Retina (tissue), 1 donor: ENCODE results near the gene KCNIP3.
"Not testable (repeated sequence)": the region's sequence is repeated elsewhere in the genome, so short reads cannot be mapped to it uniquely, and the experiment has no call there.

Experiments
- DNase-seq: peaks from one replicate; pipeline ENCODE4 v3.0.0-alpha.2; 2016

Gene KCNIP3

DNA sequence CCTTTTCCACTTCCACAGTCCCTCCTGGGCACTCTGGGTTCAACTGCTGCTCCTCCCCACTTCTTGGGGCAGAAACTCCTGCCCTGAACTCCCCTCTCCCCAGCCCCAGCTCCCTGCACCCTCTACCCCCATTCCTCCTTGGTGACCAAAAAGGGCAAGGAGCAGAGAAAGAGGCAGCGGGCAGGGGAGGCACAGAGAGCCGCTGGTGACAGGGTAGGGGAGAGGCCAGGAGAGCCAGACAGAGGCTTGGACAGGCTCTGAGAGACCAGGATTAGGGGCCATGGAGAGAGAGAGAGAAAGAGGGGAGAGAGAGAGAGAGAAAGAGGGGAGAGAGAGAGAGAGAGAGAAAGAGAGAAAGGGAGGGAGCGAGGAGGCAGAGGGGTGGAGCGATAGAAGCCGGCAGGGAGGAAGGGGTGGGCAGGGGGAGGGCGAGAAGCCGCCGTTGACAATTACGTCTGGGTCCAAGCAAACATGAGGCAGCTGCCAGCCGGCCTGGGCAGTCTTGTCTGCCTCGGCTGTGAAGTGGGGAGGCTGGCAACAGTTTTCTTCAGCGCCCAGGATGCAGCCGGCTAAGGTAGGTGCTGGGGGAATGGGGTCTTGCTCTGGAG, at the start of gene KCNIP3:
Gene KCNIP3 (plus strand): TSS at position 468 of the 608 bp plus-strand sequence. CDS start 92 bp downstream, at position 560.
- DNase-seq: peak; percentile 60

DNA sequence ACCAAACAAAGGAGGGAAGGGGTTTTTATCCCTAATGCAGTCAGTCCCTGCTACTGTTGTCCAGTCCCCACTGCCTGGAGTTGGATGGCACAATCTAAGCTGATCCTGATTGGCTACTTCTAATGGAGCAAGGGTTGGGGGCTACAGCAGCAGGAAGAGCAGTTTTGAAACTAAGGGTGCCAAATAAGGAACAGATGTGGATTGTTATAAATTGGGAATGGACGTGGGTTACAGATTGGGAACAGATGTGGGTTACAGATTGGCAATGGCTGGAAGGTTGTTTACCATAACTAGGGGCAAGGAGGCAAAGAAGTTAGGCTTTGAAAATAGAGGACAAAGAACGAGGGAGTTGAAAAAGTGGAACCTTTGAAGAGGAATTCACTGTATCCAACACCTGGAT, 38.9 kb upstream of the KCNIP3 start:
- DNase-seq: no peak

DNA sequence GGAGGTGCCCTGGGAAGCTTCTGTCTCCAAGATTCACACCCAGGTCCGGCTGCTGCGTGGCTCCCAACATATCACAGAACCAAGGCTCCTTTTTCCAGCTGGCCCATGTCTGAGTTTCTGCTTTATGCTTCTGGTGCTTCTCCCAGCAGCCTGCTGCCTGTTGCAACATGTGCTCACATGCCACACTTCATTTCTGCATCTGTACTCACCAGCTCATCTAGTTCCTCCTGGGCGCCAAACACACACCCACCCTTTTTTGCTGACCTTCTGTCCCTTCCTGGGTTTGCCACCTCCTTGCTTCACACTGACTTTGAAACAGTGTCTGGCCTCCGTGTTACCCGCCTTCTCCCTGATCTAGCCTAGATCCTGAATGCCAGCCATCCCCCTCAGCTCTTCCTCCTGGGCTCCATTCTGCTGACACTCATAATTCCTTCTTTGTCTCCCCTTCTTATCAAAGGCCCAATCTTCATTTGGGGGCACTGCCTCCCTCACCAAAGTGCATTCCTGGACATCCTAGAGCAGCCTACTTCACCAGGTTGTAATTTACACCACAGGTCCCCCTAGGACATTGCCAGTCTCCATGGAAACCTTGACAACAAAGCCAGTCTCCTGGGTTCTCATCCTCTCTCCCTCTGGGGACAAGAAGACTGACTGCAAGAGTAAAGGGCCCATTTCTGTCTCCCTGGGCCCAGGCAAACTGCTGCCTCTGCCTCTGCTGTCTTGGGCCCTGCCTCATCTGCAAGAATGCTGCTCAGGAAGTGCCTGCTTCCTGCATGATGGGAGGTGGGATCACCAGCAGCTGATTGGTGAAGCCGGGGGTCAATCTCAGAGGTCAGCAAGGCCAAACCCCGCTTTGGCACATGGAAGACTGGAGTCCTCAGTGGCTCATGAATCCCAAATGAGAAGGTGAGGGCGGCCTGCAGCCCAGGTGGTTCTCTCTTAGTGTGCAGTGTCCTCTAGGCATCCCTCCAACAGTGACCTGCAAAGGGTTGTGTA, 36.8 kb upstream of the KCNIP3 start:
- no peak for DNase-seq

DNA sequence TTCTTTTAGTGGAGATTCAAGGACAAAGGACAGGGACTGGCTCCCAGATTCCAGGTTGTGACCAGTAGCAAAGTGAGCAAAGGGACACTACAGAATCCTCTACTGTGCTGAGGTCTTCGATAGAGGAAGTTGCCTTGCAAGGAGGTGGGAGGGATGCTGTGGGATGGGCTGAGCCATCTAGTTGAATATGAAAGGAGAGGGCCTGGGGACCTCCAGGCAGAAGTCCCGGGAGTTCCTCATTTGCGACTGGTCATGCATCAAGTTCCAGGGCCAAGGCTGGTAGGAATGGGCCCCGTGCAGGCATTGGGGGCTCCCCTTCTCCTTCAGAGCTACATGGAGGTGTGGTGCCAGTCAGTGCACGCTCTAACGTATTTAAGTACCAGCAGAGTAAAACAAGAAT, 35.5 kb upstream of the KCNIP3 start:
- no peak for DNase-seq

DNA sequence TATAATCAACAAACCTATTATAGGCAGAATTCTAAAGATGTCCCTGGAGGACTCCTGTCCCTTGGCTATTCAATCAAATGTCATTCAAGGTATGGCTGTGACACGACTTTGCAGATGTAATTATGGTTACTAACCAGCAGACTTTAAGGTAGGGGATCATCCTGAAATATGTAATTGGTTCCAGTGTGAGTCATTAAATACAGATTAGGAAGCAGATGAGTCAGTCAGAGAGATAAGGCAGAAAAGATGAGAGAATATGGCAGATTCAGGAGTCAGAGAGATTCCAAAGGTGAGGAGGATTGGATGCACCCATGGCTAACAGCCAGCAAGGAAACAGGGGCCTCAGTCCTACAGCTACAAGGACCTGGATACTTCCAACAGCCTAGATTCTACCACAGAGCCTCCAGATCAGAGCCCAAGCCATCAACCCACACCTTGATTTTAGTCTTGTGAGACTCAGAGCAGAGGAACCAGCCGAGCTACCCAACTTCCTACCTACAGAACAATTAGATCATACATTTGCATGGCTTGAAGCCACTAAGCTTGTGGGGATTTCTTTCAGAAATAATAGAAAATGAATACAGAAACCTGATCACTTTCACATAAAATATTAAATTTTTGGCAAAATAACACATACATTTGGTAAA, 34.1 kb upstream of the KCNIP3 start:
- DNase-seq: no peak

DNA sequence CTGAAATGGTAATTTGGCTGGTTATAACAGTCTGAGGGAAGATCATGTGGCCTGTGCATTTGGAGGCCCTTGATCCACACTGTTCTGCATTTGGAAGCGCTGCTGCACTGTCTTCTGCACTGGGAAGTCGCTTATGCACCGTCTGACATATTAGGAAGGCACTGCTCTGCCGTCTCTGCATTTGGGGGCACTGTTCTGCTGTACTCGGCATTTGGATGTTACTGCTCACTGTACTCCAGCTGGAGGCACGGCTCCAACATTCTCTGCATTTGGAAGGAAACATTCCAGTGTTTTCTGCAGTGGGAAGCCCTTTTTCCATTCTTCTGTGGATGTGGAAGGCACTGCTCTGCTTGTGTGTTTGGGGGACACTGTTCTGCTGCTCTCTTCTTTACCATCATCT, 32.5 kb upstream of the KCNIP3 start:
- no peak for DNase-seq

DNA sequence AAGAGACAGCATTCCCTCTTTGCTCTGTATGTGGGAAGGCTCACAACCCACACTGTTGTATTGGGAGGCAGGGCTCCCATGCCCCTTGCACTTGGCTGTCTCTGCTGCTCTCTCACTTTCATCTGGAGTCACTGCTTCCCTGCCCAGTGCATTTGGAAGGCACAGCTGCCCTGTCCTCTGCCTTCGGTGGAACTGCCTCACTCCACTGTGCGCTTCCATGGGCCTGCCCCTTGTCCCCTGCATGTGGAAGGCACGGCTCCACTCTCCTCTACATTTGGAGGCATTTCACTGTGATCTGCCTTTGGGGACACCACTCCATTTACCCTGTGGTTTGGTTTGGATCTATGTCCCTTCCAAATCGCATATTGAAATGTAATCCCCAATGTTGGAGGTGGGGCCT, 32.0 kb upstream of the KCNIP3 start:
- DNase-seq: no peak

DNA sequence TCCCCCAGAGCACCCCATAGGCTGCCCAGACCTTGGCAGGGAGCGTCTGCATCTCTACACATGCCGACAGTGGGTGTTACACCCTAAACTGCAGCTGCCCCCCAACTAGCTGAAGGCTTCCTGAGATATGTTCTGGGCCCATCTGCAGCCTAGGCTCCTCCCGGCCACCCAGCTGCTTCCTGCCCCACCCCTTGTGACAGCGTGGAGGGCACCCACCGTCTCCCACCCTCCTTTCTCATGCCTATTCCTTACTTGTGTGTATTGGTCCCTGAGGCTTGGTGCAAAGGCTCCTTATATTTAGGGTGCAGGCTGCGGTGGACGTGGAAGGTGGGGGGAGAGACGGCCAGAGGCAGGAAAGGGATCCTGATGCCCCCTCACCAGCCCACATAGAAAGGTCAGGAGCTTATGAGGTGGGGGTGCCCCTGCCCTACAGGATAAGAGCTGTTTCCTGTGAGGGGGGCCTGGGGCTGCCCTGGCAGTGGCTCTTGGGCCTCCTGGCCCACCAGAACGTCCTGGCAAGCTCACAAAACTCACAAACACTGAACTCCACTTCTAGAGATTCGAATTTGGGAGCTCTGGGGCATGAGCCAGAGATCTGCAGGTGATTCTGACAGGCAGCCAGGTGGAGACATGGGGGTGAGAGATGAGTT, 30.2 kb upstream of the KCNIP3 start:
- no peak for DNase-seq

DNA sequence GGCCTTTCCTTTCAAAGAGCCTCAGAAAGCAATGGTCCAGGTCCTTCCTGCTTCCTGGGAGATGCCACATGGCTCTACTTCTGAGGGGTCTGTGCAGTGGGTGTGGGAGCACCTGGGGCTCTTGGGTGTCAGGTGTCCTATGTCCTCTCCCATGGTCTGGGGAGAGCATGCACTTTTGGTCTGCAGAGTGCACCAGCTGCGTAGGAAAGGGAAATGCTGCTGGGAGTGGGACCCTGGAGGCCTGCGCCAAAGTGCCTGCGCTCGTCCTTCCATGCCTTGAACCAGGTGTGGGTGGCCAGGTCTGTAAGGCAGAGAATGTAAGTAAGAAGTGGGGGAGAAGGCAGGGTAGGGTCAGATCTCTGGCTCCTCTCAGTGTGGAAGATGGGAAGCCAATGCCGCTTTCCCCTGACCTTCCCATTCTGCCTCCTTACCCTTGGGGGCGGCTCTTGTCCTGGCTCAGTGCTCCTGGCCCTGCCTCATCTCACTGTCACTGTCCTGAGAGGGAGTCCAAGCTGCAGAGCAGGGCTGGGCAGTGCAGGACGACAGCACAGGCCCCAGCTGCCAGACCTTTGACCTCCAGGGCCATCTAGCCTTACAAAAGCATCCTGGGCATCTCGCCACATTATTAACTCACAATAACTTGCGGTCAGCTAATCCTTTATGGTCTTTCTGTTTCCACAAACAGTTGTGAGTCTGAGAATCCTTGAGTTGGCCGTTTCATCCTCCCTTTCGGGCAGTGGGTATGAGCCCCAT, 29.5 kb upstream of the KCNIP3 start:
- no peak for DNase-seq

DNA sequence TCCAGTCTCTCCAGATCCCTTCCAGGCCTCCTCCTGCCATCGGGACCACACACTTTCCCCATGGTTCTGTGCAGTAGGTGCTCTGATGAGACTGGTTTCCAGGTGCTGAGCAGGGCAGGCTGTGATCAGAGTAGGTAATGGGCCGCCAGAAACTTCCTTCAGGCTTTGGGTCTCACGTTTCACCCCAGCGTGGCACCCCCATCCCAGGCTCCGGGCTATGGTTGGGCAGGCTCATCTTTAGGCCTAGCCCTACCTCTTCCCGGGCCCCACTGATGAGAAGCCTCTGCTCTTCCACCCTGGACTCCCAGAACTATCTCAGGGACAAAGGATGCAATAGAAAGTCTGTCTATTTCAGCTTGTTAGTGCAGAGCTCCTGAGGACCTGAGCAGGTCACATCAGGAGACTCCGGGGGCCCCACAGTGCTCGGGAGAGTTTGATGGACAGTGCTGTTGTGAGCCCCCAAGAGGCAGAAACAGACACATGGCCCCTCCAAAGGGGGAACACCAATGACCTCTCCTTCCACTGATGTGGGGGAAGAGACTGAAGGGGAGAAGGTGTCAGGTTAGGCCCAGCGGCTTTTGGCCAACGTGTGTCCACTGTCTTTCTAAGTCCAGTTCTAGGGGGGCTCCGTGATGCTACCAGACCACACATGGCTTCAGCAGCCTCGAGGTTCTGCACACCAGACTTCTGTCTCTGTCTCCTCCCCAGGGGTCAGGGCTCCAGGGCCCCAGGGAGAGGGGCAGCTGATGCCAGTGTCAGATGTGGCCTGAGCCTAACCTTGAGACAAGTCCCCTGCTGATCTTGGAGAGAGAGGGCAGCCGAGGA, 28.7 kb upstream of the KCNIP3 start:
- DNase-seq: no peak

DNA sequence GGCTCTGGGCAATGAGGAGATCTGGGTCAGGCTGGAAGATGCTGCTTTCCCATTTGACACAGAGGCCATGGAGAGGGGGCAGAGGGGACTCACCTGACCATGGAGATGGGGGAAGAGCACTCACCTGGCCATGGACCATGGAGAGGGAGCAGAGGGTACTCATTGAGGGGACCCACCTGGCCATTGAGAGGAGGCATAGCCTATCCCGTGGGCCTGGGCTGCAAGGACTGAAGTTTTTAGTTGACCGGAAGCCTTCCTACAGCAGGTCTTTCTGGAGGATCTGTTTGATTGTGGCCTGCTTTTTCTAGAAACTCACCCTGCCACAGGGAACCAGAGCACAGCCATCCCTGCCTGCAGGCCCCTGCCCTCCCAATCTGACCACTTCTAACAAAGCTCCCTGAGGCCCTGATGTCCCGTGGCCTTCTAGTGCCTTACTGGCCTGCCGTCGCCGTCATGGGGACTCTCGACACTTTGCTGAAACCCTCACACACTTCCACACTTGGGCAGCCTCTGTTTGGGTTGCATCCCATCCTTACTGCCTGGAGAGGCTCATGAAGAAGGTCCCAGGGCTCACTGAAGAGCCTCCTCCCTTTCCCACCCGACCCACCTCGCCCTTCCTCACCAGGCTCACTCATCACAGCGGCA, 28.0 kb upstream of the KCNIP3 start:
- DNase-seq: no peak

DNA sequence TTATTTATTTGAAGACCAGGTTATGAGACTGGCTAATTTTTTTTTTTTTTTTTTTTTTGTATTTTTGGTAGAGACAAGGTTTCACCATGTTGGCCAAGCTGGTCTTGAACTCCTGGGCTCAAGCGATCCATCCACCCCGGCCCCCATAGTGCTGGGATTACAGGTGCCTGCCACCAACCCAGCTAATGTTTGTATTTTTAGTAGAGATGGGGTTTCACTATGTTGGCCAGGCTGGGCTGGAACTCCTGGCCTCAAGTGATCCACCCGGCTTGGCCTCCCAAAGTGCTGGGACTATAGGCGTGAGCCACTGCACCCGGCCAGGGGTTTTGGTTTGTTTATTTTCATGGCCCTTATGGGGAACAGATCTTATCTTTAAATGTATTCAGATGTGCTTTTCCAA, 27.4 kb upstream of the KCNIP3 start:
- not testable (repeated sequence) for DNase-seq

DNA sequence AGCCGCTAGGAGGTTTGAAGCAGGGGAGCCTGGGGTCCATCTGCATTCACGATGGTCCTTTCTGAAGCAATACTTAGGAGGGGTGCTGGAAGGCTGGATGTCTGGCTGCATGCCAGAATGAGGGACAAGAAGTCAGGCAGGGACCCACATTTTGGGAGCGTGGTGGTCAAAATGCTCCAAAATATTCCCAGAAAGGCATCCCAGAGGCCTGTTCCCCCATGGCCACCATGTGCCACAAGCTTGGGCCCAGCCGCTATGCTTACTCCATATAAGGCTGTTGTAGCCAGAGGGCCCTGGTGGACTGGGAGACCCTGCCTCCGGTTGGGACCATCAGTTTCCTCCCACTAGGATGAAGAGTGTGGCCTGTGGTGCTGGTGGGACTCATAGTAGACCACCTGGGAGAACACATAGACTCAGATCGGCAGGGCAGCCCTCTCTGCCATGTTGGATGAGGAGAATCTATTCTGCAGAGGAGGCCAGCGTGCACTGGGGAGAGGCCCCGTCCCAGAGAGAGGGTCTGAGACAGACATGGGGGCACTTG, 26.5 kb upstream of the KCNIP3 start:
- DNase-seq: no peak

DNA sequence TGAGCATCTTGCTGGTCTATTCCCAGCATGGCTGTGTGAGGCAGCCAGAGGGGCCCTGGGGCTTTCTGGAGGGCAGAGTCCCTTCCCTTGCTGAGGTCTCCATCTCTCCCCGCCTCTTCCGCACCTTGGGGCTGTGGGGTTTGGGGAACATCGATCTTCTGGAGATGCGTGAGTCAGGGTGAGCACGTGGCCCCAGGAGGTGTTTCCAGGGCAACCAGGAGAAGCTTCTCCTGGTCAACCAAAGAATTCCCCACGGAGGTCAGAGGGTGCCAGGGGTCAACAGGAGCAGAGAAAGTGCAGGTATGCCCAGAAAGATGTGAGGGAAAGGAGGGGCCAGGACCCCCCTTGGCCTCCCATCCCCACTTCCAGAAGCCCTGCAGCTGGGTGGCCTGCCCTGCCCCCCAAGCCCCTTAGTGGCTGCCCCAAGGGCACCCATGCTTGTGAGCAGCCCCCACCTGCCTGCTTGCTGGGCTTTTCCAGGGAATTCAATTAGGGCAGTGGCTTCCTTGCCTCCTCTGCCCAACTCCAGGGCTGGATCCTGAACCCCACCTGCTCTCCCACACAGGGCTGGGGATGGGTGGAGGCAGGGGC, 25.7 kb upstream of the KCNIP3 start:
- DNase-seq: no peak

DNA sequence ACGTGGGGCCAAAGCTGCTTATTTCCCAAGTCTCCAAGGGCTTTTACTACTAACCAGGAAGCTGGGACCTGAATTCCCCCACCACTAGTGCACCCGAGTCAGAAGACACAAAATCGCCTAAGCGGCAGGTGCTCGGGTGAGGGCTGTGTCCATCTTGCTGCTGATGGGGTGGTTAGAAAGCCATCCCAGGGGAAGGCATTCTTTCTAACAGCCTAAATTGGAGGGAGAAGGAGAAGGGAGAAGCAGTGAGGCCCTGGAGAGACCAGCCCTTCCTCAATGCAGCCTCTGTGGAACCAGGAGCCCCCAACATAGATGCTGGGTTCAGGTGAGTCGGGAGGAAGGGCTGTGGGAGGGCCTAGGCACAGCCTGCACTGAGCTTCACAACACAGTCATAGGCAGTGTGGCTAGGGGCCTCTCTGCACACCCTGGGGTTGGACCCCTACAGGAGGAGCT, 24.8 kb upstream of the KCNIP3 start:
- DNase-seq: no peak

DNA sequence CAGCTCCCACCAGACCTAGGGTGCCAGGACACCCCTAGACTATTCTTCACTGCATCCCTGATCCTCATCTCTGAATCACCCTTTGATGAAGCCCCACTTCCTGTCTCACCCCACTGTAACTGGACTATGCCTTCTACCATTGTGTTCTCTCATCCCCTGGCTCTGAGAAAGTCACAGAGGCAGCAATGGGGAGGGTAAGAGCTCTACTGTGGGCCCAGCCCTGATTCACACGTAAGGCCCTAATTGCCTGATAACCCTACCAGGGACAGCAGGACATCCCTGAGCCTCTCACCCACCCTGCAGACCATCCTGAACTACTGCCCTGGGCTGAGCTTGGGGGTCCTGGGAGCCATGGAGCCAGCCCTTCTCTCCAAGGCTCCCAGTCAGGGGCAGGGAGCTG, 24.4 kb upstream of the KCNIP3 start:
- no peak for DNase-seq

DNA sequence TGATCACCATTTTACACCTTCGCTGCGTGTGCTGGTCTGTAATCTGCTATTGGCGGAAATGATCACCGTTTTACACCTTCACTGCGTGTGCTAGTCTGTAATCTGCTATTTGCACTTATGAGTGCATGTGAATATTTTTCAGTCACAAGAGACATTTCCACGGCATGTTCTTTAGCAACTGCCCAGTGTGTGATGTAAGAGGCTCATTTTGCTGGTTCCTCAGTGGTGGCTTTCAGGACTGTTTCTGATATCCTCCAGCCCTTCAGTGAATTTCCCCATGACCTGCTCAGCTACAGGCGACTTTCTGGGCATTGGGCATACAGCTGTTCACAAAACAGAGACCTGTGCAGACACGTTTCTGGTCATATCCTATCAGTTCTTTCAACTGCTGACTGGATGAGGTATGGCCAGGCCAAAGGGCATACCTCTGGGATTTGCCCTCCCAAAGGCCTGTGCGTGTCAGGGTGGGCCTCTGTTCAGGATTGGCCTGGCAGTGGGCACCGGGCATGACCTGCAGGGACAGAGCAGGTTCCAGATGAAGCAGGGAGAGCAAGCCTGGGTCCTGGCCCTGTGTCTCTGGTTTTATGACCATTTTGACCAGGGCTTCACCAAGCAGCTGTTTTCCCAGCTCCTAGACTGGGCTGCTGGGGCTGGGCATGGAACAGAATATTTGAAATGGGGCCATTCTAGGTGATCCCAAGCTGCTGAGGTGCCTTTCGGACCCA, 23.4 kb upstream of the KCNIP3 start:
- no peak for DNase-seq

DNA sequence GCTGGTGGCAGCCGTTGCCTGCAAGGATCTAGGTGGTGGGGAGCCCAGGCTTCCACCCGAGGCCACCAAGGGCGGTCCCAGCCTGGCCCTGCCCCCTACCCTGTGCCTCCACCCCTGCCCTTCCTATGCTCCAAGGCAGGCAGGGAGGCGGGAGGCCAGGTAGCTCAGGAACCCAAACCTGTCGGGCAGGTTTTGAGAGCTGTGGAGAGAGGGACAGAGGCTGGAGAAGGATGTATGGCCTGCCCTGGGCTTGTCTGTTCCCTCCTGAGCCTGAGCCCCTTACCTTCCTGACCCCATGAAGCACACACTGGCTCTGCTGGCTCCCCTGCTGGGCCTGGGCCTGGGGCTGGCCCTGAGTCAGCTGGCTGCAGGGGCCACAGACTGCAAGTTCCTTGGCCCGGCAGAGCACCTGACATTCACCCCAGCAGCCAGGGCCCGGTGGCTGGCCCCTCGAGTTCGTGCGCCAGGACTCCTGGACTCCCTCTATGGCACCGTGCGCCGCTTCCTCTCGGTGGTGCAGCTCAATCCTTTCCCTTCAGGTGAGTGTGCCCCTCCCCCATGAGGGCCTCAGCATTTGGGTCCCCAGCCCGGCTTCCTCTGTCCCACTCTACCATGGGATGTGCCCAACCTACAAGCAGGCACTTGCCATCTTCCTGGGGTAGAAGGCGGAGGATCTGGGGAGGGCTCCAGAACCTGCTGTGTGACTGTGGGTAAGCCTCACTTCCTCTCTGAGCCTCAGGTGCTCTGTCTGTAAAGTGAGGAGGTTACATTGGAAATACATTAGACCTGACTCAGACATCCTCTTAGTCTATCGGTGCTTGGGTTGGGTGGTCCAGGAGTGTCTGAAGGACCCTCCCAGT, 22.6 kb upstream of the KCNIP3 start, which contains the start of gene PROM2:
Gene PROM2 (plus strand): TSS at position 159 of the 860 bp plus-strand sequence. CDS start 137 bp downstream, at position 296.
- DNase-seq: no peak
